Esophagus muscularis mucosa (tissue), 4 donors: ENCODE measurements around the gene ZNRF2.

Experiments
- EP300 ChIP-seq: sonication (generic); formaldehyde crosslinking; IDR thresholded peaks from one replicate; pipeline ENCODE4 v1.6.1; 2017; ENCODE audit warnings: antibody characterized with exemption
- POLR2A ChIP-seq: fragments of 450-650 bp; IDR thresholded peaks from one replicate; pipeline ENCODE4 v1.6.1; 2017; ENCODE audit warnings: antibody characterized with exemption, moderate library complexity, mild to moderate bottlenecking, low read depth
- POLR2AphosphoS5 ChIP-seq, 2 donors: sonication (generic); formaldehyde crosslinking; IDR thresholded peaks; one replicate each; pipeline ENCODE4 v1.6.1; 2017; ENCODE audit warnings: antibody characterized with exemption in 2 of 2
- TF ChIP-seq, protein P1 (sequence below), 3 experiments: fragments of 200-600 bp in 2 of 3; fragments of 450-650 bp in 1 of 3; sonication (generic) in 2 of 3; IDR thresholded peaks; one replicate each; pipeline ENCODE4 v1.5.1; 2017 to 2019; ENCODE audit warnings: antibody characterized with exemption in 3 of 3, mild to moderate bottlenecking in 2 of 3, moderate library complexity in 1 of 3

DNA sequence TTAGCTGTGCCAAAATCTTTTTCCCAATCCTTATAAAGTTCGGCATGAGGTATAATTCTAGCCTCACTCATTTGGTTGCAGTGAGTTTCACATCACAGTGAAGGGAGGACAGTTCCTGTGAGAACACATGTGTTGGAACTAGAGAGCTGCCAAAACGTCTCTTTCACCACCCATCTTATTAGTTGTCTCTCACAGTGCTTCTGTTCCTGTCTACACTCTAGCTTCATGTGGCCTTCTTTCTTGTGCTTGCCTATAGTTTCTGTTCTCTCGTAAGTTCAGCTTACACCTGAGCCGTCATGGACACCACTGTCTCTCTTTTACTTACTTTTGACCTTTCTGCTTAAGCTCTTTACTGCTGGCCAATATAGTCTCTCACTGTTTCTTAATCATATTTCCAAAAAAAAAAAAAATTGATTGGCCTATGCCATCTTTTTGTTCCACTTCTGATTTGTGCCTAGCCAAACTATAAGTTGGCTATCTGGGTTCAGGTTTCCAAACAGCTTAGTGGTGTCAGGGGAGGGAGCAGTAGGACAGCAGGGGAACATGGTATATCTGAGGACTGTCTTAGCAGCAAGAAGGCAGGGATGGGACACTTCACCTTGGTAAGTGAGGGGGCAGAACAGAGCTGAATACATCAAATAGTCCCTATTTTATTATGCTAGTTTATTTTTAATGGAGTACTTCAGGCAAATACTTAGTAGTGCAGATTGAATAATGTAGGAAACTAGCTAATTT lies 38.0 kb downstream of the ZNRF2 start:
- TF ChIP-seq, protein P1, sequence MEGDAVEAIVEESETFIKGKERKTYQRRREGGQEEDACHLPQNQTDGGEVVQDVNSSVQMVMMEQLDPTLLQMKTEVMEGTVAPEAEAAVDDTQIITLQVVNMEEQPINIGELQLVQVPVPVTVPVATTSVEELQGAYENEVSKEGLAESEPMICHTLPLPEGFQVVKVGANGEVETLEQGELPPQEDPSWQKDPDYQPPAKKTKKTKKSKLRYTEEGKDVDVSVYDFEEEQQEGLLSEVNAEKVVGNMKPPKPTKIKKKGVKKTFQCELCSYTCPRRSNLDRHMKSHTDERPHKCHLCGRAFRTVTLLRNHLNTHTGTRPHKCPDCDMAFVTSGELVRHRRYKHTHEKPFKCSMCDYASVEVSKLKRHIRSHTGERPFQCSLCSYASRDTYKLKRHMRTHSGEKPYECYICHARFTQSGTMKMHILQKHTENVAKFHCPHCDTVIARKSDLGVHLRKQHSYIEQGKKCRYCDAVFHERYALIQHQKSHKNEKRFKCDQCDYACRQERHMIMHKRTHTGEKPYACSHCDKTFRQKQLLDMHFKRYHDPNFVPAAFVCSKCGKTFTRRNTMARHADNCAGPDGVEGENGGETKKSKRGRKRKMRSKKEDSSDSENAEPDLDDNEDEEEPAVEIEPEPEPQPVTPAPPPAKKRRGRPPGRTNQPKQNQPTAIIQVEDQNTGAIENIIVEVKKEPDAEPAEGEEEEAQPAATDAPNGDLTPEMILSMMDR (IDR thresholded peaks at IDR 0.05): no peak
- TF ChIP-seq POLR2A (no peak), POLR2AphosphoS5 (IDR thresholded peaks at IDR 0.05) (peak; percentile 18 to 36), EP300 (no peak)
